ENCODE measurements around the gene KCNK4.
"Not testable (repeated sequence)": the region's sequence is repeated elsewhere in the genome, so short reads cannot be mapped to it uniquely, and the experiment has no call there.

The KCNK4 gene

GRCh38 chr11:64292460-64293254 lies 1.6 kb downstream of the KCNK4 start:
- DNase-seq = no peak

- no peak for DNase-seq
Measured at GRCh38 chr11:64294774-64295173, 3.7 kb downstream of the KCNK4 start.

- DNase-seq = no peak
Measured at GRCh38 chr11:64295760-64296159, 4.7 kb downstream of the KCNK4 start.

GRCh38 chr11:64296236-64296635 lies 5.1 kb downstream of the KCNK4 start:
- no peak for DNase-seq

- no peak for DNase-seq
Measured at GRCh38 chr11:64296830-64297698, 6.0 kb downstream of the KCNK4 start.

GRCh38 chr11:64297699-64298358 lies 6.7 kb downstream of the KCNK4 start:
- DNase-seq = no peak

- no peak for DNase-seq
Measured at GRCh38 chr11:64298966-64299846, 8.1 kb downstream of the KCNK4 start.

- DNase-seq = no peak
Measured at GRCh38 chr11:64299847-64300648, 8.9 kb downstream of the KCNK4 start, which contains the start of gene CATSPERZ. CATSPERZ (plus strand) TSS chr11:64300358; CDS start chr11:64300411, 53 bp downstream.

GRCh38 chr11:64303109-64304031 lies 12.3 kb downstream of the KCNK4 start:
- DNase-seq = no peak

GRCh38 chr11:64304032-64304315 lies 12.9 kb downstream of the KCNK4 start:
- no peak for DNase-seq

GRCh38 chr11:64304316-64305072 lies 13.4 kb downstream of the KCNK4 start:
- peak; percentile 98 to 99 for DNase-seq

- peak; percentile 100 for DNase-seq
Measured at GRCh38 chr11:64305075-64305690, 14.1 kb downstream of the KCNK4 start, which contains the start of gene ESRRA. ESRRA (plus strand) TSS chr11:64305524; CDS start chr11:64307180, 1,656 bp downstream.

GRCh38 chr11:64305691-64306562 lies 14.8 kb downstream of the KCNK4 start:
- peak; percentile 75 to 76 for DNase-seq

- DNase-seq = no peak
Measured at GRCh38 chr11:64306563-64306875, 15.4 kb downstream of the KCNK4 start.

GRCh38 chr11:64306876-64307622 lies 15.9 kb downstream of the KCNK4 start:
- no peak for DNase-seq

GRCh38 chr11:64307795-64308194 lies 16.7 kb downstream of the KCNK4 start:
- DNase-seq = not testable (repeated sequence)

GRCh38 chr11:64312947-64313346 lies 21.8 kb downstream of the KCNK4 start:
- no peak for DNase-seq
